Measurements from ENCODE around the gene SYNGR3. TPM values are rescaled to one million over a fixed set of nuclear protein-coding genes. Genes with fewer than 3 reads are reported as not detected.
A peak's percentile ranks its signal among the peaks of the same experiment; 100 is the strongest.

Gene SYNGR3
- polyA plus RNA-seq, 1 donor (not counting 4 experiments of a cell fraction or from before 2014, with no cell fraction given) = 0.30 TPM

GRCh38 chr16:2005646-2006045 is 15.9 kb downstream of the SYNGR3 start:
- no peak overlapping the region for H3K4me2 ChIP-seq (ENCODE audit: control insufficient read depth, extremely low read depth, insufficient read depth, low read depth, low read length)
- no peak for FAIRE-seq

GRCh38 chr16:2006317-2006716 is 16.5 kb downstream of the SYNGR3 start:
- Histone ChIP-seq H3K9ac (ENCODE audit: control insufficient read depth, extremely low read depth, insufficient read depth, low read length) (no peak overlapping the region), H3K27ac (ENCODE audit: control insufficient read depth, insufficient read depth, low read length) (no peak overlapping the region), H3K9me3 (ENCODE audit: control insufficient read depth, low read depth, low read length) (no peaks in the 10 kb centered on the region), H3K9me1 (ENCODE audit: control insufficient read depth, extremely low read depth, insufficient read depth, low read length) (peaks cover 2% of the 10 kb centered on the region), H3K4me2 (ENCODE audit: control insufficient read depth, extremely low read depth, insufficient read depth, low read depth, low read length) (no peak overlapping the region), H3K79me2 (ENCODE audit: control insufficient read depth, insufficient read depth, low read length) (peaks cover 87% of the 10 kb centered on the region), H3K4me3 (ENCODE audit: control insufficient read depth in 2 of 3, extremely low read depth in 1 of 3, insufficient read depth in 2 of 3, low read depth in 1 of 3, low read length in 3 of 3) (peak overlapping the region in 1 of 3 experiments; percentile 20), H3K4me1 (ENCODE audit: control insufficient read depth, extremely low read depth, insufficient read depth, low read length) (peaks cover 36% of the 10 kb centered on the region), H3K27me3 (ENCODE audit: control insufficient read depth, extremely low read depth, insufficient read depth, low read length) (no peaks in the 10 kb centered on the region), H2AFZ (ENCODE audit: control insufficient read depth, low read length) (no peak overlapping the region), H3K36me3 (ENCODE audit: control insufficient read depth in 2 of 2, extremely low read depth in 1 of 2, insufficient read depth in 2 of 2, low read length in 2 of 2) (peaks cover 16 to 61% of the 10 kb centered on the region in 2 experiments), H4K20me1 (ENCODE audit: control insufficient read depth, extremely low read depth, insufficient read depth, low read length) (peaks cover 57% of the 10 kb centered on the region)
- DNase-seq (ENCODE audit: low read depth, low spot score) (no peak), FAIRE-seq (no peak)
- dilution Hi-C loops (cut with MboI; ENCODE audit: extremely low pct_ligation_motif_present, low sequenced_read_pairs) = no loop called here
- TF ChIP-seq CTCF (optimal IDR thresholded peaks at IDR 0.05 in 1 of 3, IDR thresholded peaks at IDR 0.05 in 1 of 3, conservative IDR thresholded peaks at IDR 0.05 in 1 of 3; ENCODE audit: extremely low read depth in 1 of 3, insufficient read depth in 2 of 3, low read length in 3 of 3) (no peak), EZH2 (IDR thresholded peaks at IDR 0.05; ENCODE audit: low read length) (no peak)

More at GRCh38 chr16:2005646-2006045, 15.9 kb downstream of the SYNGR3 start:
- dilution Hi-C loops (cut with MboI; ENCODE audit: extremely low pct_ligation_motif_present, low sequenced_read_pairs) = no loop called here
- Histone ChIP-seq H4K20me1 (ENCODE audit: control insufficient read depth, extremely low read depth, insufficient read depth, low read length) (peaks cover 58% of the 10 kb centered on the region), H3K9ac (ENCODE audit: control insufficient read depth, extremely low read depth, insufficient read depth, low read length) (no peak overlapping the region), H3K27me3 (ENCODE audit: control insufficient read depth, extremely low read depth, insufficient read depth, low read length) (no peaks in the 10 kb centered on the region), H3K36me3 (ENCODE audit: control insufficient read depth in 2 of 2, extremely low read depth in 1 of 2, insufficient read depth in 2 of 2, low read length in 2 of 2) (peaks cover 22 to 67% of the 10 kb centered on the region in 2 experiments), H3K9me3 (ENCODE audit: control insufficient read depth, low read depth, low read length) (no peaks in the 10 kb centered on the region), H3K4me3 (ENCODE audit: control insufficient read depth in 2 of 3, extremely low read depth in 1 of 3, insufficient read depth in 2 of 3, low read depth in 1 of 3, low read length in 3 of 3) (no peak overlapping the region), H3K4me1 (ENCODE audit: control insufficient read depth, extremely low read depth, insufficient read depth, low read length) (peaks cover 35% of the 10 kb centered on the region), H3K27ac (ENCODE audit: control insufficient read depth, insufficient read depth, low read length) (no peak overlapping the region), H2AFZ (ENCODE audit: control insufficient read depth, low read length) (no peak overlapping the region), H3K79me2 (ENCODE audit: control insufficient read depth, insufficient read depth, low read length) (peaks cover 86% of the 10 kb centered on the region), H3K9me1 (ENCODE audit: control insufficient read depth, extremely low read depth, insufficient read depth, low read length) (peaks cover under 1% of the 10 kb centered on the region)
- DNase-seq (ENCODE audit: low read depth, low spot score) = no peak
- TF ChIP-seq EZH2 (IDR thresholded peaks at IDR 0.05; ENCODE audit: low read length) = no peak
- TF ChIP-seq CTCF (optimal IDR thresholded peaks at IDR 0.05 in 1 of 3, IDR thresholded peaks at IDR 0.05 in 1 of 3, conservative IDR thresholded peaks at IDR 0.05 in 1 of 3; ENCODE audit: extremely low read depth in 1 of 3, insufficient read depth in 2 of 3, low read length in 3 of 3) = no peak
